Smooth muscle cell (in vitro differentiated cells): Measurements from ENCODE around the gene PGM2. TPM values are rescaled to one million over a fixed set of nuclear protein-coding genes. Genes with fewer than 3 reads are reported as not detected.
A peak's percentile ranks its signal among the peaks of the same experiment; 100 is the strongest.

Source experiments
- DNase-seq: peaks from one replicate; lab custom pipeline; 2025; ENCODE audit not compliant: unreplicated experiment; lab: John Stamatoyannopoulos, UW
- H2AFZ ChIP-seq: fragments of 200-600 bp; sonication (generic); 2 replicates; pipeline ENCODE4 v1.6.0; 2016; ENCODE audit warnings: antibody characterized with exemption, low read depth, mild to moderate bottlenecking
- H3F3A ChIP-seq: fragments of 200-600 bp; sonication (generic); 2 replicates; pipeline ENCODE4 v1.6.0; 2017; ENCODE audit warnings: antibody characterized with exemption, low read depth
- H3K27ac ChIP-seq: fragments of 200-600 bp; sonication (generic); 2 replicates; pipeline ENCODE4 v1.5.1; 2016; ENCODE audit warnings: low read depth, mild to moderate bottlenecking
- H3K27me3 ChIP-seq: fragments of 200-600 bp; sonication (generic); 2 replicates; pipeline ENCODE4 v1.6.1; 2016; ENCODE audit warnings: low read depth, mild to moderate bottlenecking
- H3K36me3 ChIP-seq: fragments of 200-600 bp; sonication (generic); 2 replicates; pipeline ENCODE4 v1.5.1; 2016; ENCODE audit warnings: low read depth
- H3K4me1 ChIP-seq: fragments of 200-600 bp; sonication (generic); 2 replicates; pipeline ENCODE4 v1.5.1; 2016; ENCODE audit warnings: low read depth
- H3K4me2 ChIP-seq: fragments of 200-600 bp; sonication (generic); 2 replicates; pipeline ENCODE4 v1.6.0; 2016; ENCODE audit warnings: mild to moderate bottlenecking
- H3K4me3 ChIP-seq: fragments of 200-600 bp; sonication (generic); 2 replicates; pipeline ENCODE4 v1.5.1; 2016; ENCODE audit warnings: mild to moderate bottlenecking
- H3K79me2 ChIP-seq: fragments of 200-600 bp; sonication (generic); 2 replicates; pipeline ENCODE4 v1.6.0; 2016; ENCODE audit warnings: low read depth, mild to moderate bottlenecking
- H3K9ac ChIP-seq: fragments of 200-600 bp; sonication (generic); 2 replicates; pipeline ENCODE4 v1.6.0; 2016; ENCODE audit warnings: low read depth
- H3K9me3 ChIP-seq: fragments of 200-600 bp; sonication (generic); replicated peaks from 2 replicates; pipeline ENCODE4 v1.5.1; 2016; ENCODE audit warnings: low read depth
- H4K20me1 ChIP-seq: fragments of 200-600 bp; sonication (generic); 2 replicates; pipeline ENCODE4 v1.6.0; 2016; ENCODE audit warnings: low read depth
- CTCF ChIP-seq: fragments of 200-600 bp; sonication (generic); IDR thresholded peaks from 2 replicates; pipeline ENCODE4 v1.5.1; 2017; ENCODE audit warnings: borderline replicate concordance, mild to moderate bottlenecking, antibody characterized with exemption; ENCODE audit not compliant: insufficient read depth, poor library complexity, severe bottlenecking
- WGBS: methylation state at CpG from one replicate; pipeline ENCODE4 v1.1.7; 2016; ENCODE audit warnings: low lambda C conversion rate; 5-methylcytosine and 5-hydroxymethylcytosine counted together
- polyA plus RNA-seq: library from polyadenylated mRNA; unstranded; fragments of >200 nt; fragmentation: Nextera tagmentation; extraction: Ambion mirVana; gene quantifications from 2 replicates; pipeline ENCODE4 v1.2.1, GENCODE V29; 2016
- total RNA-seq: library from RNA; depleted of rRNA; stranded (reverse); fragments of >200 nt; gene quantifications from 2 replicates; pipeline ENCODE4 v1.2.3, GENCODE V29; 2014

The PGM2 gene
- total and polyA plus RNA-seq, 2 experiments from 2014 or later: 11.6 to 38.7 TPM

DNA sequence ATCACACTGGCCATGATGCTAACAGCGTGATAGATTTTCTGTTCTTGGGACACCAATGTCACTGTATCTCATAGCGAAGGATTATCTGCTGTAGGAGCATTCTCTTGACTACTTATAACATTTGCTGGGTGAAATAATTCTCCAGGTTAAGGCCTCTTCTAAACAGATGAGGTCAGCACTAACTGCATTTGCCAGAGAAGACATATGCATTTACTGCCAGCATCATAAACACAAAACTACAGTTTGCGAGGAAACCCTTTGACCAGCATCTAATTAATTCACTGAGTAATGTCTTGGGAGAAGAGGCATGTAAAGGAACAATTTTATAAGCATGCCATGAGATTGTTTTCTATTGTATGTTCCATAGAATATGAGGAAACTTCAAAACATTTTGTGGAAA is 78.3 kb downstream of the PGM2 start:
- no peak for DNase-seq
- Histone ChIP-seq H3K27ac (no peak overlapping the region), H4K20me1 (no peaks in the 10 kb centered on the region), H3K4me3 (no peak overlapping the region), H3K79me2 (no peaks in the 10 kb centered on the region), H3K9me3 (no peaks in the 10 kb centered on the region), H3K36me3 (no peaks in the 10 kb centered on the region), H3K4me1 (no peaks in the 10 kb centered on the region), H2AFZ (no peak overlapping the region), H3K4me2 (no peak overlapping the region), H3K27me3 (no peaks in the 10 kb centered on the region), H3F3A (no peaks in the 10 kb centered on the region), H3K9ac (no peak overlapping the region)
- TF ChIP-seq CTCF: no peak
- 87% methylated on average over 3 of the region's 3 CpGs for WGBS

- H3K4me3 ChIP-seq: no peak overlapping the region
- H3F3A ChIP-seq: no peaks in the 10 kb centered on the region
- no peaks in the 10 kb centered on the region for H3K36me3 ChIP-seq
- no peaks in the 10 kb centered on the region for H3K9me3 ChIP-seq
- H3K4me2 ChIP-seq: no peak overlapping the region
- no peak overlapping the region for H3K9ac ChIP-seq
- no peaks in the 10 kb centered on the region for H3K79me2 ChIP-seq
- no peaks in the 10 kb centered on the region for H3K27me3 ChIP-seq
- WGBS: 80% methylated on average over 7 of the region's 7 CpGs
- H2AFZ ChIP-seq: no peak overlapping the region
- no peaks in the 10 kb centered on the region for H4K20me1 ChIP-seq
- no peak for DNase-seq
- no peaks in the 10 kb centered on the region for H3K4me1 ChIP-seq
- no peak for TF ChIP-seq CTCF
- H3K27ac ChIP-seq: no peak overlapping the region
Measured at GRCh38 chr4:37905533-37906169, 79.2 kb downstream of the PGM2 start.

- no peaks in the 10 kb centered on the region for H3K36me3 ChIP-seq
- DNase-seq: no peak
- no peak overlapping the region for H3K4me3 ChIP-seq
- peak overlapping the region; percentile 63 for H2AFZ ChIP-seq
- no peaks in the 10 kb centered on the region for H3K79me2 ChIP-seq
- H4K20me1 ChIP-seq: no peaks in the 10 kb centered on the region
- WGBS: 73% methylated on average over 21 of the region's 21 CpGs
- no peak for TF ChIP-seq CTCF
- no peaks in the 10 kb centered on the region for H3F3A ChIP-seq
- peak overlapping the region; percentile 41 for H3K4me2 ChIP-seq
- H3K9me3 ChIP-seq: no peaks in the 10 kb centered on the region
- no peaks in the 10 kb centered on the region for H3K27me3 ChIP-seq
- no peak overlapping the region for H3K9ac ChIP-seq
- no peaks in the 10 kb centered on the region for H3K4me1 ChIP-seq
- peak overlapping the region; percentile 50 for H3K27ac ChIP-seq
Measured at GRCh38 chr4:37908488-37909331, 82.2 kb downstream of the PGM2 start.
